Ishikawa (cell line): ENCODE measurements around the gene MAP4K5.

ENCODE experiments used
- CEBPB ChIP-seq: IDR thresholded peaks from 2 replicates; pipeline ENCODE4 v1.6.1; 2012
- CREB1 ChIP-seq: IDR thresholded peaks from 2 replicates; pipeline ENCODE4 v1.6.1; 2012; ENCODE audit warnings: low read depth
- EGR1 ChIP-seq: IDR thresholded peaks from 2 replicates; pipeline ENCODE4 v1.6.1; 2012
- EP300 ChIP-seq: IDR thresholded peaks from 2 replicates; pipeline ENCODE4 v1.6.1; 2012; ENCODE audit warnings: borderline replicate concordance
- FOXM1 ChIP-seq: IDR thresholded peaks from 2 replicates; pipeline ENCODE4 v1.6.1; 2012; ENCODE audit warnings: low read depth, borderline replicate concordance
- NFIC ChIP-seq: IDR thresholded peaks from 2 replicates; pipeline ENCODE4 v1.6.1; 2012
- RAD21 ChIP-seq: IDR thresholded peaks from 2 replicates; pipeline ENCODE4 v1.6.1; 2012; ENCODE audit warnings: low read depth
- TAF1 ChIP-seq: IDR thresholded peaks from 2 replicates; pipeline ENCODE4 v1.6.1; 2012; ENCODE audit warnings: low read depth, mild to moderate bottlenecking
- TCF12 ChIP-seq: IDR thresholded peaks from 2 replicates; pipeline ENCODE4 v1.6.1; 2012; ENCODE audit warnings: low read depth
- TEAD4 ChIP-seq: IDR thresholded peaks from 2 replicates; pipeline ENCODE4 v1.6.1; 2012
- USF1 ChIP-seq: IDR thresholded peaks from 2 replicates; pipeline ENCODE4 v1.6.1; 2012
- YY1 ChIP-seq: IDR thresholded peaks from 2 replicates; pipeline ENCODE4 v1.6.1; 2012; ENCODE audit warnings: low read depth
- ZBTB7A ChIP-seq: IDR thresholded peaks from 2 replicates; pipeline ENCODE4 v1.6.1; 2012; ENCODE audit warnings: low read depth
- TF ChIP-seq, protein P1 (sequence below): IDR thresholded peaks from 2 replicates; pipeline ENCODE4 v1.6.1; 2012
- TF ChIP-seq, protein P2 (sequence below): IDR thresholded peaks from 2 replicates; pipeline ENCODE4 v1.6.1; 2012; ENCODE audit warnings: low read depth, mild to moderate bottlenecking

The MAP4K5 gene

DNA sequence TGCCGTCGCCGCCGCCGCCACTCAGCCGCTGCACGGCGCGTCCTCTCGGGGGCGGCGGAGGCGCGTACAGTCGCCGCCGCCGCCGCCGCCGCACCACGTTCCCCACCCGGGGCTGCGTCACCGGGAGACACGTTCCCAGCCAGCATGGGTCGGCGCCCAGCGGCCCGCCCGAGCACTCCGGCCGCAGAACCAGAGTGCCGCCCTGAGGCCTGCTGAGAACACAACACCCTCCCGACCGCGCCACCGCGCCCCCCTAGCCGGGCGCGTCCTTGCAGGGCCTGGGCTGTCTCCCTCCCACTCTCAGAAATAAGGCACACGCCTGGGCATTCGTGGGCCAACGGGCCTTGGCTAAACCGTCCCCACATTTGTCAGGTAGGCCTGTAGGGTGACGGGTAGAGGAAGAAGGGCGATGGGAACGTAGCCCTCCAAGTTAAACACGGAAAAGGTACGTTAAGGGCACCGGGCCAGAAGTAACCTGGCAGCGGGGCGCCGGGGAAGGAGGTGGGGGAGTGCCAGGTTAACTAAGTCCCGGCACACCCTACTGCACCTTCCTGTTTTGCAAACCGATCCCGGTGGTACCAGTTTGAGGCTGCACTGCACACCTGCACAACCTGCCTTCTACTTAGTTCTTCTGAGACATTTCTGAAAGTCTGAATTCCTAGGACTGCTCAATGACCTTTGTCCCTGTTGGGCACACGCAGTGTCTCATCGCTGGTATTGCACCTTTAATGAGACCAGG is at the start of gene MAP4K5:
Gene MAP4K5, minus strand, starts transcription at position 68 of the 739 bp plus-strand sequence. CDS start 520 bp downstream, outside the sequence.
- TF ChIP-seq CREB1 (no peak), TAF1 (no peak), NFIC (peak; percentile 77), EGR1 (no peak), EP300 (no peak), FOXM1 (no peak), CEBPB (no peak), USF1 (no peak), TCF12 (no peak; the same call in none of the 2 replicates), ZBTB7A (peak; percentile 30; the same call in 1 of the 2 replicates), RAD21 (peak; percentile 92), YY1 (no peak; the same call in 1 of the 2 replicates), TEAD4 (peak; percentile 23)
- TF ChIP-seq, protein P1, sequence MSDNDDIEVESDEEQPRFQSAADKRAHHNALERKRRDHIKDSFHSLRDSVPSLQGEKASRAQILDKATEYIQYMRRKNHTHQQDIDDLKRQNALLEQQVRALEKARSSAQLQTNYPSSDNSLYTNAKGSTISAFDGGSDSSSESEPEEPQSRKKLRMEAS, result peak; percentile 9; the same call in 1 of the 2 replicates
- TF ChIP-seq, protein P2, sequence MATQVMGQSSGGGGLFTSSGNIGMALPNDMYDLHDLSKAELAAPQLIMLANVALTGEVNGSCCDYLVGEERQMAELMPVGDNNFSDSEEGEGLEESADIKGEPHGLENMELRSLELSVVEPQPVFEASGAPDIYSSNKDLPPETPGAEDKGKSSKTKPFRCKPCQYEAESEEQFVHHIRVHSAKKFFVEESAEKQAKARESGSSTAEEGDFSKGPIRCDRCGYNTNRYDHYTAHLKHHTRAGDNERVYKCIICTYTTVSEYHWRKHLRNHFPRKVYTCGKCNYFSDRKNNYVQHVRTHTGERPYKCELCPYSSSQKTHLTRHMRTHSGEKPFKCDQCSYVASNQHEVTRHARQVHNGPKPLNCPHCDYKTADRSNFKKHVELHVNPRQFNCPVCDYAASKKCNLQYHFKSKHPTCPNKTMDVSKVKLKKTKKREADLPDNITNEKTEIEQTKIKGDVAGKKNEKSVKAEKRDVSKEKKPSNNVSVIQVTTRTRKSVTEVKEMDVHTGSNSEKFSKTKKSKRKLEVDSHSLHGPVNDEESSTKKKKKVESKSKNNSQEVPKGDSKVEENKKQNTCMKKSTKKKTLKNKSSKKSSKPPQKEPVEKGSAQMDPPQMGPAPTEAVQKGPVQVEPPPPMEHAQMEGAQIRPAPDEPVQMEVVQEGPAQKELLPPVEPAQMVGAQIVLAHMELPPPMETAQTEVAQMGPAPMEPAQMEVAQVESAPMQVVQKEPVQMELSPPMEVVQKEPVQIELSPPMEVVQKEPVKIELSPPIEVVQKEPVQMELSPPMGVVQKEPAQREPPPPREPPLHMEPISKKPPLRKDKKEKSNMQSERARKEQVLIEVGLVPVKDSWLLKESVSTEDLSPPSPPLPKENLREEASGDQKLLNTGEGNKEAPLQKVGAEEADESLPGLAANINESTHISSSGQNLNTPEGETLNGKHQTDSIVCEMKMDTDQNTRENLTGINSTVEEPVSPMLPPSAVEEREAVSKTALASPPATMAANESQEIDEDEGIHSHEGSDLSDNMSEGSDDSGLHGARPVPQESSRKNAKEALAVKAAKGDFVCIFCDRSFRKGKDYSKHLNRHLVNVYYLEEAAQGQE, result no peak

DNA sequence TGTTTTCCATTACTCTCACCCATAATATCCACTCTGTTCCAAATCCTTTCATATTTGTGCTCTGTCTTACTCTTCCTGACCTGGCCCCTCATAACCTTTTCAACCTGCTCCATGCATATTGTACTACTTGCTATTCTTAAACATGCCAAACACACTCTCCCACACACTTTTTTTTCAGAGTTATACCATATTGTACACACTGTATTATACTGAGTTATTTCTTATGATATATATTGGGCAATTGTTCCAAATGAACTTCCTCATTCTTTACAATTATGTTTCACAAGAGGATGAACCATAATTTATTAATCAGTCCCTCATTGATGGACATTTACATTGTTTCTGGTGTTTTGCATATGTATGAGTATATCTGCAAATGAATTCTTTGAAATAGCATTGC is 46.1 kb upstream of the MAP4K5 start:
- TF ChIP-seq EGR1 (no peak), YY1 (no peak), TEAD4 (no peak), TCF12 (no peak), TAF1 (no peak), RAD21 (no peak), FOXM1 (no peak)

GRCh38 chr14:50577982-50578381 is 45.6 kb upstream of the MAP4K5 start:
- TF ChIP-seq, protein P2, result no peak
- TF ChIP-seq YY1, result no peak
- TF ChIP-seq EP300, result no peak
- no peak for TF ChIP-seq CREB1
- TF ChIP-seq NFIC, result no peak
- no peak for TF ChIP-seq TEAD4
- TF ChIP-seq RAD21, result no peak
- no peak for TF ChIP-seq USF1
- no peak for TF ChIP-seq CEBPB
- TF ChIP-seq FOXM1, result no peak
- no peak for TF ChIP-seq ZBTB7A
- TF ChIP-seq TCF12, result no peak

GRCh38 chr14:50575769-50576168 is 43.4 kb upstream of the MAP4K5 start:
- TF ChIP-seq, protein P2, result no peak
- TF ChIP-seq NFIC (no peak), RAD21 (no peak), TEAD4 (no peak), ZBTB7A (no peak), TCF12 (no peak), USF1 (no peak), CREB1 (no peak)
- TF ChIP-seq, protein P1, result no peak
